Sciatic nerve (tissue), 2 donors: ENCODE measurements around the gene ATXN3L. TPM values are rescaled to one million over a fixed set of nuclear protein-coding genes. Genes with fewer than 3 reads are reported as not detected.
"Not testable (repeated sequence)": the region's sequence is repeated elsewhere in the genome, so short reads cannot be mapped to it uniquely, and the experiment has no call there.

ENCODE experiments used
- ATAC-seq: fragments of 200-7000 bp; cut with Tn5 transposase; one replicate; pipeline ENCODE4 v1.9.1; 2020; ENCODE audit warnings: mild to moderate bottlenecking, moderate library complexity
- DNase-seq: peaks from one replicate; pipeline ENCODE4 v3.0.0-alpha.2; 2020; ENCODE audit warnings: low spot score
- intact Hi-C: fragments of 100-400 bp; cut with DNase I; formaldehyde crosslinking; loops from one replicate; pipeline ENCODE4 v1.14.2; 2022
- total RNA-seq: library from RNA; stranded (reverse); fragmentation: NEBNext Ultra II Directional; extraction: Animal tissue kit (Norgen Biotek cat#: 25700); gene quantifications from one replicate; pipeline ENCODE4 v1.2.1, GENCODE V29; 2021
- donor health status: DM: no; HTN: no; CAD: no.
- donor health status: DM: no; HTN: no; CAD: no.

ATXN3L gene
- total RNA-seq, 1 donor from 2014 or later = not detected

- intact Hi-C loops = no loop called here
- ATAC-seq = no peak
- no peak for DNase-seq
Measured at GRCh38 chrX:13311560-13311959, 8.3 kb downstream of the ATXN3L start.

GRCh38 chrX:13309631-13310030 is 10.2 kb downstream of the ATXN3L start:
- intact Hi-C loops = no loop called here
- ATAC-seq (no peak), DNase-seq (no peak)

GRCh38 chrX:13307041-13307440 is 12.8 kb downstream of the ATXN3L start:
- intact Hi-C loops = no loop called here
- DNase-seq (no peak), ATAC-seq (no peak)

- ATAC-seq = no peak
- no peak for DNase-seq
- intact Hi-C loops = no loop called here
Measured at GRCh38 chrX:13305108-13305507, 14.7 kb downstream of the ATXN3L start.

GRCh38 chrX:13304052-13304451 is 15.8 kb downstream of the ATXN3L start:
- intact Hi-C loops = no loop called here
- DNase-seq (no peak), ATAC-seq (no peak)

- ATAC-seq, DNase-seq, intact Hi-C loops: not testable (repeated sequence)
Measured at GRCh38 chrX:13303248-13303647, 16.6 kb downstream of the ATXN3L start.

GRCh38 chrX:13298836-13299235 is 21.0 kb downstream of the ATXN3L start:
- DNase-seq (no peak), ATAC-seq (no peak)
- intact Hi-C loops = no loop called here

- no peak for DNase-seq
- ATAC-seq = no peak
- intact Hi-C loops = no loop called here
Measured at GRCh38 chrX:13295841-13296240, 24.0 kb downstream of the ATXN3L start.

- no peak for ATAC-seq
Measured at GRCh38 chrX:13293700-13294099, 26.2 kb downstream of the ATXN3L start.

GRCh38 chrX:13290891-13291614 is 28.8 kb downstream of the ATXN3L start:
- intact Hi-C loops = no loop called here
- DNase-seq = no peak
- no peak for ATAC-seq

More at GRCh38 chrX:13293700-13294099, 26.2 kb downstream of the ATXN3L start:
- intact Hi-C loops = no loop called here
- DNase-seq = no peak

- DNase-seq (no peak), ATAC-seq (no peak)
- intact Hi-C loops = no loop called here
Measured at GRCh38 chrX:13288671-13289070, 31.2 kb downstream of the ATXN3L start.

- intact Hi-C loops = no loop called here
- DNase-seq = no peak
- no peak for ATAC-seq
Measured at GRCh38 chrX:13287816-13288215, 32.0 kb downstream of the ATXN3L start.

GRCh38 chrX:13285693-13286092 is 34.2 kb downstream of the ATXN3L start:
- DNase-seq (no peak), ATAC-seq (no peak)
- intact Hi-C loops = no loop called here

- intact Hi-C loops = no loop called here
- ATAC-seq = no peak
- no peak for DNase-seq
Measured at GRCh38 chrX:13285229-13285628, 34.6 kb downstream of the ATXN3L start.

- ATAC-seq = no peak
- intact Hi-C loops = no loop called here
- no peak for DNase-seq
Measured at GRCh38 chrX:13284570-13284969, 35.3 kb downstream of the ATXN3L start.

- ATAC-seq (no peak), DNase-seq (no peak)
- intact Hi-C loops = no loop called here
Measured at GRCh38 chrX:13283950-13284546, 35.8 kb downstream of the ATXN3L start.

GRCh38 chrX:13283512-13283911 is 36.3 kb downstream of the ATXN3L start:
- intact Hi-C loops = no loop called here
- DNase-seq = no peak
- no peak for ATAC-seq

GRCh38 chrX:13281289-13281688 is 38.6 kb downstream of the ATXN3L start:
- no peak for DNase-seq
- no peak for ATAC-seq
- intact Hi-C loops = no loop called here

GRCh38 chrX:13279279-13280018 is 40.4 kb downstream of the ATXN3L start:
- no peak for DNase-seq
- intact Hi-C loops = no loop called here
- ATAC-seq = no peak

- ATAC-seq = no peak
- intact Hi-C loops = no loop called here
- DNase-seq = no peak
Measured at GRCh38 chrX:13277539-13277938, 42.3 kb downstream of the ATXN3L start.
